Stimulated activated CD8-positive, alpha-beta memory T cell treated with anti-CD3 and anti-CD28 coated beads, Interleukin-12 subunit alpha, Interleukin-12 subunit beta, amount 100 ng/mL, for 4 hours (primary cell): ENCODE results near the gene ZNF484.
"Not testable (repeated sequence)": the region's sequence is repeated elsewhere in the genome, so short reads cannot be mapped to it uniquely, and the experiment has no call there.

Experiments
- DNase-seq: peaks from one replicate; pipeline ENCODE4 v3.0.0-alpha.2; 2020; ENCODE audit warnings: low read depth

ZNF484 gene

DNA sequence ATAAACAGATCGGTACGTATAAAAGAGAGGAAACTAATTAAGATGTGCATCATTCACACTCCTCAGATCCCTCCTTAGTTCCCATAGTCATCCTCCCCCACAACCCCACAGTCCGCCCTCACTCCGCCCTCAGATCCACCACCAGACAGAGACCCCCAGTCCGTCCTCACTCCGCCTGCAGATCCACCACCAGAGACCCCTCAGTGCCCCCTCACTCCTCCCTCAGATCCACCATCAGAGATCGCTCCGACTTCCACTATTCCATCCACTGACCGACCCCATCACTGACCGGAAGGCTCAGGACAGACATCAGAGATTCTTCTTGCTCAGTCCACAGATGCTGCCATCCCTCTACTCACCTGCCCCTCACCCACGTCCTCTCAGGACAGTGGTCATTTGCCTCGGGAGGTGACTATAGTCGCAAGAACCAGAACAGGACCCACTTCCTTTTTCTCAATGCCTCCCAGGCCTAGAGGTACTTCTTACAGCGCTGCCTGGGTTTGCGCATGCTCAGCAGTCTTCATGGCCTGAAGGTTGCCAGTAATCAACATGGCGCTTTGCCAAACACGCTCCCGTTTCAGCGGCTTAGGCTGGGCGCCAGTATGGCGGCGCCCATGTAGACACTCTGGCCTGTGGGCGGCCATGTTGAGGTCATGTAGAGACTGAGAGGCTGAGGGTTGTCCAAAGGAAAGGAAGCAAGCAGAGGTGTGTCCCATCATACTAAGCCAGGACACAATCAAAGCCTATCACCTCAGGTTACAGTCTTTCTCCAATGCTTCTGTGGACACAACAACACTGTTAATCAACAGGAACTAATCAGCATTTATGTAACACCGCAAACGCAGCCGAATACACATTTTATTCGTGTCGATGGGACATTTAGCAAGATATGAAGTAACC lies at the start of gene ZNF484:
ZNF484 (minus strand) TSS at position 508 of the 900 bp plus-strand sequence. CDS start 3,009 bp downstream, outside the sequence.
- peak; percentile 91 for DNase-seq

DNA sequence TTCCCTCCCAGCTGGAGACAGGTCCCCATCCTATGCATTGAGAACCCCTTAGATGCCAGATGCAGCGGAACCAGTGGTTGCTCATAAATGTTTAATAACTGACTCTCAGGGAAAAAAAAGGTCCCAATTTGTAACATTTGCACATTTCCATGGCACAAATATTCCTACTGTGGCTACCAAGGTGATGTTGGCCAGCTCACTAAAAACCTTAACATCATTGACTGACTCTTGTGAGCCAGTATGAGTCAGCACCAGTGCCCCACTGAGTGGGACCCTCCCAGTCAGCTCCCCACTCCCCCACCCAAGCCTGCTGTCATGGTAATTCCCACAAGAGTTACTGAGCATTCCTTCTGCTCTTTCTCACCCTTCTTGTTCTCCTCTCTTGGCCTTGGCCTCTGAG lies 42.6 kb upstream of the ZNF484 start:
- DNase-seq = no peak

DNA sequence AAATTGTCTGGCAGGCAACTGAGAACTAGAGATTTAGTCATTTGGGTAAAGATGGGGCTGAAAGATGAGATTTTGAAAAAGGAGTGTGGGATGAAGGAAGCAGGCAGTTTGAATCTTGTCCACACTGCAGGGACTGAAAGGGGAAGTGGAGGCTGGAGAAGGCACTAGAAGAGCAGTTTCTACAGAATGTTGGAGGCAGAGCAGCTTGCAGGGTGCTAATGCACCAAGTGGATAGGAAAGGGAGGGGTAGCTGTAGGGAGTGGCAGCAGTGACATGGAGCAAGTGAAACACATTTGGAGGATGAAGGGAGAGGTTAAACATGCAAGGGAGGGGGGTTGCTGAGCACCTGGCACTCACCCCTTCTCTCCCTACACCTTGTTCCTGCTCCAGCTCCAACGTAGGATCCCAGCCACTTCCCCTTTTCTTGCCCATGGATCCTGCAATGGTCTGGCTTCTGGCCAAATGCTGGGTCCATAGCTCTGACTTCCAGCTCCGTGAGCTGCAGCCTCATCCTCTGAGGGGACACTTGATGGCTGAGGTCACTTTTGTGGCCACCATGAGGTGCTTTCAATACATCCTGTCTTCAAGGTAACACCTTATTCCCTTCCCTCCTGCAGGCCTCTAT lies 39.5 kb upstream of the ZNF484 start:
- DNase-seq = no peak

DNA sequence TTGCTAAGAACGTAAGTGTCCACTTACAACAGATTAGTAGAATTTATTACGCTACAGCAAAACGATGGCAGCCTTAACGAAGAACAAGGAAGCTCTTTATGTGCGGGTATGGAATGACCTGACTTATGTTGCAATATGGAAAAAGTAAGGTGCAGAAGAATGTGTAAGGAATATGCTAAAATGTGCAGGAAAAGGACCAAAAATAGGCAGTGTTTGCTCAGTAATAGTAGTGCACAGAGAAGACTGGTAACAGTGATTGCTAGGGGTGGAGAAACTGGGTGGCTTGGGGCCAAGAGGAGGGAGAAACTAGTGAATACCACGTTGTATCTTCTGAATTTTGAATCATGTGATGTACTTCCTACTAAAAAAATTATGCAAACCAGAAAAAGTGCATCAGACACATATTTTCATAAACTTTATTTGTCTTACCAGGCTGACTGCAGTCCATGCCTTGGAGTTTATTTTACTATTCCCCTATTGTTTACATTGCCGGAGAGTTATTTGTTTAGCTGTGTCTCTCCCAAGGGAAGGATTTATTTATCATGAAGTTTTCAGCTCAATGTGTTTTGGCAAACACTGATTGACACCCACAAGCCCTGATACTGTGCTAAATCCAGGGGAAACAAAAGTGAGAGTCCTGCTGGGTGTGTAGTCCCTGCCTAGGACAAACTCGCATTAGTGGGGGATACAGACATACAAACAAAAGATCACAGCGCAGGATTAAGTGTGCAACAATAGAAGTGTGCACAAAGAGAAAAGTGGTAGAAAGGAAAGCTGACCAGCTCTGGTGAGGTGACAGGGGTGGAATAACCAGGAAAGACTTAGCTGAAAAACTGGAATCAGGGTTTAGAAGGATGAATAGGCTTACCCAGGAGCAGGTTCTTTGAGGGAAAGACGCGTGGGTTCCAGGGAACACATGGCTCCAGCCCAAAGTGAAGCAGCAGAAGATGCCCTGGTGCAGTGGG lies 34.0 kb upstream of the ZNF484 start:
- no peak for DNase-seq

DNA sequence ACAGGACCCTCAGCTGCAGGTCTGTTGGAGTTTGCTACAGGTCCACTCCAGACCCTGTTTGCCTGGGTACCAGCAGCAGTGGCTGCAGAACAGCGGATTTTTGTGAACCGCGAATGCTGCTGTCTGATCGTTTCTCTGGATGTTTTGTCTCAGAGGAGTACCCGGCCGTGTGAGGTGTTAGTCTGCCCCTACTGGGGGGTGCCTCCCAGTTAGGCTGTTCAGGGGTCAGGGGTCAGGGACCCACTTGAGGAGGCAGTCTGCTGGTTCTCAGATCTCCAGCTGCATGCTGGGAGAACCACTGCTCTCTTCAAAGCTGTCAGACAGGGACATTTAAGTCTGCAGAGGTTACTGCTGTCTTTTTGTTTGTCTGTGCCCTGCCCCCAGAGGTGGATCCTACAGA lies 27.3 kb upstream of the ZNF484 start:
- DNase-seq = not testable (repeated sequence)

DNA sequence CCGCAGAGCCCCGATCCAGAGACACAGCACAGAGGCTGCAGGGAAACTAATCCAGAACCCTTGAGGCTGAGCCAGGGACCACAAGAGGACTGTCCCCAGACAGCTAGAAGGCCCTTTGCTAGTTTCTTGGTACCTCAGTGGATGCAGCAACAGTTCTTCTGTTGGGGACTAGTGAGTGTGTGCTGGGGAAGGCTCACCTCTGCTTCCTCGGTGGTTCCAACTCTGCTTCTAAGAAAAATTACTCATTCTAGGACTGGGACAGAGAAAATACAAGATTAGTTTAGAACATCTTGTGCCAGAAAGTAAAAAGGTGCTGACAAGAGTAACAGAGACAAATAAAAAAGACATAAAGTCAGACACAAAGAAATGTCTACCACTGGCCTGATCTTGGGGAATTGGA lies 19.5 kb upstream of the ZNF484 start:
- DNase-seq = no peak

DNA sequence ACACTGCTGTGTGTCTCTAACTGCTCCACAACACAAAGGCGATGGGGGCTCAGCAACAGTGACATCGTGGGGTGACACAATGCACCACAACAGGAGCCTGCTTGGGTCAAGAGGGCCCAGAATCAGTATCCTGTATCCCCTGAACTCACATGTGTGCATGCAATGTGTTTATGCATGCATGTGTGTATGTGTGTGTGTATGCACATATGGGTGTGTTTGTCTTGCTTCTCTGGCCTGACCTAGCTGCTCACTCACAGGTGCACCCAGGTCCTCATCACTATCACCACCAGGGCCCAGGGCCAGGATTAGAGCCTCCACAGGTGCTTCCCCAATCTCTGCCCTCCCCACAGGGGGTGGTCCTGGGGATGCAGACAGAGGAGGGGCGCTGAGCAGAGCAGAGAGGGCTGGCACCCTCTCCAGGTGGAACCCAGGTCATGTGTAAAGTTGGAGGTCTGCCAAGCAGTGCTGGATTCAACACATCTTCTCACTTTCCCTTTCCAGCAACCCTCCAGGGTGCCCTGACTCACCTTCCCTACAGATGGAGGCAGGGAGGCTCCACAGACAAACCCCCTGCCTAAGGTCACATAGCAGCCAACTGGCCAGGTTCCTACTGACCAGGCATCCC lies 18.1 kb upstream of the ZNF484 start:
- no peak for DNase-seq

DNA sequence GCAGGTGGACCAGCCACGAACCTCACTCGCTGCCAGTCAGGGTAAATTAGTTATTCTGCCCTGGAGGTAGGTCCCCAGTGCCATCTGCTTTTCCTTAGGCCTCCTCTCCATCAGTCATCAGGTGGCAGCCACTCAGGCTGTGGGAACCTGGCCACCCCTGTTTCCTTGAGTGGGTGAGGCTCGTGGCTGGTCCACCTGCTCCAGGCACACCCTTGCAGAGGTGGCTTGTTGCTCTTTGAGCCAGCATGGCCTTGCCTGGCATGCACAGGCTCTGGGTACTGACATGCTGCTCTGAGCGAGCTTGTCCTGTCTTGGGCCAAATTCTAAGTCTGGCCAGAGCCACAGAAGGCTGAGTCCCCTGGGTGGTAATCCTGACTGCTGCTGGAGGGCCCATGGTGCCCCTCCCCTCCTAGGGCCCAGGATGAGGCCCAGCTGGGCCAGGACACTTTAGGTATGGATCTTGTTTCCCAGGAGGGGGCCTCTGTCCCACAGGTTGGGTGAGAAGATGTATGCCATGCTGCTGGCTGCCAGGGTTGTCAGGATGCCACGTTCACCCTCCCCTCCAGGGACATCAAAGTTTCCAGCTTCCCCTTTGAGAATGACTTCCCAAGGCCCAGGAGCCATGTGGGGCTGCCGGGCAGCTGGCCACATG lies 17.0 kb upstream of the ZNF484 start:
- DNase-seq = no peak

DNA sequence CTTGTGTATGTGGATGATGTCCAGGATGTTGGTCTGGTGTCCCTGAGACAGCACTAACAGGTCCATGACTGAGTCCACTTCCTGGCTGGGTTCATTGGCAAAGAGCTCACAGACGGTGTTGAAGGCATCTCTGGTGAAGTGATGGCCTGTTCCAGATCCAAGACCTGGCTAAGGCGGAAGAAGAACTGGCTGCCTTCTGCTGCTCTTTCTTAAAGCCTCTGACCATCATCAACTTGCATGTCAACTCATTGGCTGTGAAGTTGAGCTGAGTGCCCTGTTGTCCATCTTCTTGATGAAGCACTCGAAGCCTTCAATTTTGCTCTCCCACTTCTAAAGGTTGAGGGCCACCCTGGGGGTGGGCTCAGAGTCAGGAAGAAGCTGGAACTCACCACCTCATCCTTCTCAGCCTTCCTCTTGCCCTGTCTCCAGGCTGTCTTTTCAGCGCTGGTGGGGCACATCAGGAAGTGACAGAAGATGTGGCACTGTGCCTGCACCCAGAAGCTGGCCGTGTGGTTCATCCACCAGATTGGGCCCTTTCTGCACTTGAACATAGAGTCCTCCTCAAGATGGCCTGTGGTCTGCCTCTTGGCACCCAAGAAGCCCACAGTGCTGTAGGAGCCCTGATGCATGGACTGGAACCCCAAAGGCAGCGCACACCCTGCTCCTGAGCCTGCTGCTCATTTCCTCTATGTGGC lies 16.2 kb upstream of the ZNF484 start:
- not testable (repeated sequence) for DNase-seq

DNA sequence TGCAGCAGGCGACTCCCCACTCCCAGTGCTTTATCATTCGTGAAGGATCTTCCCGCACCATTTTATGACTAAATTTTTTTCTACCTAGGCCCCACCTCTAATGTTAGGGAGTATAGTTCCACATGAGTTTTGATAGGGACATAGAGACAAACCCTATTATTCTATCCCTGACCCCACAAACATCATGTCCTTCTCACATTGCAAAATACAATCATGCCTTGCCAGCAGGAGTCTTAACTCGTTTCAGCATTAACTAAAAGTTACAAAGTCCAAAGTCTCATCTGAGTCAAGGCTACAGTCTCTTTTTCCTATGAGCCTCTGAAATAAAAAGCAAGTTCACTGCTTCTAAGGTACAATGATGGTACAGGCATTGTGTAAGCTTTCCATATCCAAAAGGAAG lies 14.4 kb upstream of the ZNF484 start:
- not testable (repeated sequence) for DNase-seq

DNA sequence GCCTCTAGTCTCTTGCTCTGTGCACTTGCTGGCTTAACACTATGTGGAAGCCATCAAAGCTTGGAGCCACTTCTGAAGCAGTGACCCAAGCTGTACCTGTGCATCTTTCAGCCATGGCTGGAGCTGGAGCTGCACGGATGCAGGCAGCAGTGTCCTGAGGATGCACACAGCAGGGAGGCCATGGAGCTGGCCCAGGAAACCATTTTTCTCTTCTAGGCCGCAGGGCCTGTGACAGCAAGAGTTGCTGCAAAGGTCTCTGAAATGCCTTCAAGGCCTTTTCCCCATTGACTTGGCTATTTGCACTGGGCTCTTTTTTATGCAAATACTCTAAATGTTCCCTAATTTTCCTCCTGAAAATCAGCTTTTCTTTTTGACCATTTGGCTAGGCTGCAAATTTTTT lies 12.9 kb upstream of the ZNF484 start:
- DNase-seq = no peak

DNA sequence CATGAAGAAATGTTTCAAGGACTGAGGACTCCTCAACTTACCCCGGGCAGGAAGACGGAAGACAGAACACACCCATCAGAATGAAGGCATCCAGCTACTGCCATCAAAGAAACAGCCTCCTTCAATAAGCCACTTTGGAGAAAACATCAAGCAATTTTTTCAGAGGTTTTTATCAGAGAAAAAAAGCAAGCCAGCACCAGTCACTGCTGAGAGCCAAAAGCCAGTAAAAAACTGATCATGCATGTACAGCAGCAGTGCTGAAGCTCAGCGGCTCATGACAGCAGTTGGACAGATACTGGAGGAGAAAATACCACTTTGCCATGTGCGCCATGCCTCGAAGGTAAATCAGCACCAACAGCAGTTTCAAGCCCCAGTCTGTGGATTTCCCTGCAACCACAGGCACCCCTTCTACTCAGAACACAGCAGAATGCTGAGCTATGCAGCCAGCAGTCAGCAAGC lies 10.1 kb upstream of the ZNF484 start:
- no peak for DNase-seq

DNA sequence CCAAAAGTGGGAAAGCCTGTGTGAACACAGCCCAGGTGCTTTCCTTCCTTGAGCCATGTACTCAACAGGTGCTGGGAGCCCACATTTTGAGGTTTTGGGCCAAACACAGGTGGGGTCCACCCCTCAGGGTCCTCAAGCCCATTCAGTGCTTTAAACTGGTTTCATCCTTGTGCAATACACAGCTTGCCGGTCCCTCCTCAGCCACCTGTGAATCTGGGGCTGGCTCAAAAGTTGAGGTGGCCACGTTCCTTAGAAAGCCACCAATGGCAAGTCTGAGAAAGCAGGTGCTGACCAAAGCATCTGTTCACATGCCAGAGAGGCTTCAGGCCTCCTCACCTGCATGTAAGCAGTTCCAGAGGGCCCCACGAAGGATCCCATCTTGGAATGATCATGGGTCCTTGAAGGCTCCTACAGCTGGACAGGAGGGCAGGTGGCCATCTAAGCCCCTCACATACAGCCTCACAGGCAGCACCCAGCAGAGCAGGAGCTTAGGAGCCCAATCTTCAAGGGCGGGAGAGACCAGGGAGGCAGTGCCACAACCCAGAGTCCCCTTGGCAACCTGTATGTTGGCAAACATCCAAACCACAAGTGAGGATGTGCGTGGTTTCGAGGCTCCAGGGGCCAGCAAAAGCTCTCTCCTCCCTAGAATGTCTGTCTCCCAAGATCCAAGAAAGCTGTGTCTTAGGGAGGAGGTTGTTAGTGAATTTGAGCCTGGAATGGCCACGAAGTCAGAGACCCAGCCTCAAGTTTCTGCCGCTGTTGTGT lies 9.2 kb upstream of the ZNF484 start:
- not testable (repeated sequence) for DNase-seq

DNA sequence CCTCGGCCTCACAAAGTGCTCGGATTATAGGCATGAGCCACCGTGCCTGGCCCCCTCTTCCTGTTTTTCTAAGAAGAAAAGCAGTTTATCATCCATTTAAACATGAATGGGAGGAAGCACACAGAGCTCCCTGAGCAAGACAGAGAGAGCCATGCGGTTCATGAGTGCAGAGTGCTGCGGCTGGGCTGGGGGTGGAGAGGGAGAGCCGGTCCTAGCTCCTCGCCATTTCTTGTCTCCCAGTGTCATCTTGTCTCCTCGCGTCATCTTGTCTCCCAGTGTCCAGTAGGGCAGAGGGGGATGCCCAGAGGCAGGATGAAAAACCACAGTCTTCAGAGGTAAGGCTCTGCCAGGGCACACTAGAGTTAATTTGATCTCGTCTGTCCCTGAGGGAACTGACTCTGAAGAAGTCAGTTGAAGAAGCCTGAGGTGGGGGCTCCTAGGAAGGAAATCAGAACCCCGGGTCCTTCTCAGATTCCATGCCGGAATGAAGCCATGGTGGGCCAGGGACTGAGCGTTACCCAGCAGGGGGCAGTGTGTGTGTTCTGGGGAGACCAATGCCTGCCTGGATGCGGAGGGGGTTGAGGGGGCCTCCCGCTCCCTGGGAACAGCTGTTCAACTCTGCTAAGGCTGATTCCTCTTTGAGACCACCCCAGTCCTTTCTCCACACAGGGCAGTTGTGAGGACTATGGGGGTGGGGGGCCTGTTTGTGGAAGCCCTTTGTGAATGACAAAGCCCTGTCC lies 6.0 kb upstream of the ZNF484 start:
- DNase-seq = not testable (repeated sequence)

DNA sequence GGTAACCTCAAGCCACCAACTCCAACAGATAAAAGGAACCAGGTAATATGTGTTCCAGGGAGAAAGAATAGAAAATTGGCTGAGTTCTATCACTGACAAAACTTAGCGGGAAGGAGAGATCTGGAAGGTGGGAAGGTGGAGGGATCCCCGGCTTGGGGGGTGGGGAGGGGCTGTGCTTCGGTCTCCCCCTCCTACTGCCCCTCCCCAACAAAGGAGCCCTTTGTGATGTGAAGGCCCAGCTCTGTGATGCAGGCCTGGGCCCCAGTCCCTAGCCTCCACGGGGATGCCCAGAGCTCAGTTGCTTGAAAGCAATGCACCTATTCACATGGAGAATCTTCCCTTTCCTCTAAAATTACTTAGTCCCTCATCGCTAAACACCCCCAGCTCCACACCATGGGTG lies 4.4 kb upstream of the ZNF484 start:
- DNase-seq = no peak

DNA sequence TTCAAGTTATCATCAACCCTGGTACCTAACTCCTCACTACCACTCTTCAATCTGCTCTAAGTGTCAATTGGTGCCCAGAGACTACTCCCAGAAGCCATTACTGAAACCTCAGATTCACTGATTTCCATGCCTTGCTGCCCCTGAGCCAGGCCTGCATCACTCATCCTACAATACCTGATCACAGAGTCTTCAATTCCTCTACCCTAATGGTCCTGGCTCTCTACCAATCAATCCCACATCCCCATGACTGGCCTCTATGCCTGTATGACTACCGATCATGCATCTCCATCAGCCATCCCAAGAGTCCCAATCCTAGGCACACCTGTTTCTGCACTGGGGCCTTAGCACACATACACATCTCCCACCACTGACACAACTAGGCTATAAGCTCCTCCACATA lies 2.5 kb downstream of the ZNF484 start:
- no peak for DNase-seq

DNA sequence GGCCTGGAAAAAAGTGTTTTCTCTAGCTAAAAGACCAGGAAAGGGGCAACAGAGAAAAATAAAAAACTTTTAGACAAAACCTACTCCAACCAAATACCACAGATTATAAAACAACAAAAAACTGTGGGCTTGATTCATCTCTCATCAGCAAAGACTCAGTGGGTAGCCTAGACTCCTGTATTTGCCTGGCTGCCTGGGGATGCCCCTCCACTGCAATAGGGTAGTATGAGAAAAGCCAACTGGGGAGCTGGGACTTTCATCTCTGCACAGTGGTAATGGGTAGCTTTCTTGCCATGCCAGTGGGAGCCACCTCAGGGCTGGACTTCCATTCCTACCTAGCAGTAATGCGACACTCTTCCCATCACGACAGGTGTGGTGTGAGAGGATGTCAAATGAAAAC lies 7.5 kb downstream of the ZNF484 start:
- no peak for DNase-seq

DNA sequence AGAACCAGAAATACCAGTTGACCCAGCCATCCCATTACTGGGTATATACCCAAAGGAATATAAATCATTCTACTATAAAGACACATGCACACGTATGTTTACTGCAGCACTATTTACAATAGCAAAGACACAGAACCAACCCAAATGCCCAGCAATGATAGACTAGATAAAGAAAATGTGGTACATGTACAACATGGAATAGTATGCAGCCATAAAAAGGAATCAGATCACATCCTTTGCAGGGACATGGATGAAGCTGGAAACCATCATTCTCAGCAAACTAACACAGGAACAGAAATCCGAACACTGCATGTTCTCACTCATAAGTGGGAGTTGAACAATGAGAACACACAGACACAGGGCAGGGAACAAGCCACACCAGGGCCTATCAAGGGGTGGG lies 11.2 kb downstream of the ZNF484 start:
- not testable (repeated sequence) for DNase-seq

DNA sequence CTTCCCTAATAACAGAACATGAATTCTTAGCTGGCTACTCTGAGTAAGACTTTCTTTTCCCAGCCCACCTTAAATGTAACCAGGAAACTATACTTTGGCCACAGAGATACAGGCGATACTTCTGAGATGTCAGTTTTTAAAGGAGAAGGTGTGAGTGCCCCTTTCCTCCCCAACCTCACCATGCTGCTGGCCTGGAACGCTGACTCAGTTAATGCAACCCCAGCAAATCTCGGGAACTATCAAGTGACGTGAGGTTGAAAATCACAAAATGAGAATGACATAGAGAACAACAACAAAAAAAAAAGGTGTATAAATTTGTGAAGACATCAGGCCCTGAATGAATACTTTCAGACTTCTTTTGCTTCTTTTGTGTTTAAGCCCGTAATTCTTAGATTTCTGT lies 13.7 kb downstream of the ZNF484 start:
- DNase-seq = no peak
